Nasal cavity respiratory epithelium epithelial cell of viscerocranial mucosa (primary cell): Measurements from ENCODE around the gene COL6A6. TPM values are rescaled to one million over a fixed set of nuclear protein-coding genes. Genes with fewer than 3 reads are reported as not detected.

Source experiments
- total RNA-seq: library from RNA; depleted of rRNA; stranded (reverse); fragments of >200 nt; gene quantifications from 2 replicates; pipeline ENCODE4 v1.2.3, GENCODE V29; 2014

COL6A6 gene
- total RNA-seq: not detected in 2 replicates

DNA sequence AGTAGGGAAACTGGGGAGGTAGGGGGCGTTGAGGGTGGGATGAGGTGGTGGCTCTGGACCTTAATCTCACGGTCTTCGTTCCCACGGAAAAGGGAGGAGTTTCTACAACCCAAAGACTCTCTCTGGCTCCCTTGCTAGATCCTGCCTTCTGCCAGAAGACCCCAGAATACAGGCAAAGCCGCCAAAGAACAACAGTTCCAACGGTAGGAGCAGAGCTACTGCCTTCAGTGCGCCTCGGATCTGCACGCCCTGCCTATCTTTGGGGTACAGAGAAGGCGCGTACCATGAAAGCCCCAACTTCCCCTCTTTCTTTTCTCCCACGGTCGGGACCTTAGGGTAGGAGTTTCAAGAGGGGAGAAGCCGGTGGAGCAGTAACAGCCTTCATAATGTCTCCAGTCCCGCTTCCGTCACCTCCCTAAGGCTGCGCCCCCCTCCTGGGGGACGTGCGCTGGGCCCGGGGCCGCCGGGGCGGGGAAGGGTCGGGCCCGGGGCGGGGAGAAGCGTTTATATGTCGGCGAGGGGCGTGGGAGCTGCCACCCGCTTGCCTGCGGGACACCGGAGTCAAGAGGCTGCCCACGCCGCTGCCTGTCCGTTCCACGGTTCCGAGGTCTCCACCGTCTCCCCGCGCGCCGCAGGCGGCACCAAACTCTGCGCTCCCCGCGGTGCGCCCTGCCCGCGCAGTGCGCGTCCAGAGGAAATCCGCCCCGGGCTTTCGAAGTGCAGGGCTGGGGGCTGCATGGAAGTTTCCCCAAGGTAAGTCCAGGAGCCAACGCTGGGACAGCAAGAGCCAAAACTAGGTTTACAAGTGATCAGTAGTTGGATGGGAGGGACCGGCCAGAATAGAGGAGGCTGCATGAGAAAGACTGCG lies at the start of gene COL6A6:
COL6A6 (plus strand) TSS at position 533 of the 868 bp plus-strand sequence. CDS start 43,188 bp downstream, outside the sequence.

Other genes with a start within 250 kb of the COL6A6 start
- gene COL6A5, start 171.5 kb upstream of the COL6A6 start, total RNA-seq: not detected in 2 replicates
- gene PIK3R4, start 229.7 kb downstream of the COL6A6 start, total RNA-seq: 32.5 and 37.2 TPM in 2 replicates